8988T (cell line): ENCODE results near the gene TMEM107.

Experiments used
- DNase-seq: peaks from one replicate; pipeline ENCODE4 v3.0.0; 2011

The TMEM107 gene

GRCh38 chr17:8128125-8128784, 47.9 kb downstream of the TMEM107 start:
- no peak for DNase-seq

- no peak for DNase-seq
These were observed 49.6 kb downstream of the TMEM107 start for GRCh38 chr17:8126491-8127066.

- no peak for DNase-seq
These were observed 50.2 kb downstream of the TMEM107 start for GRCh38 chr17:8125947-8126490.

DNA sequence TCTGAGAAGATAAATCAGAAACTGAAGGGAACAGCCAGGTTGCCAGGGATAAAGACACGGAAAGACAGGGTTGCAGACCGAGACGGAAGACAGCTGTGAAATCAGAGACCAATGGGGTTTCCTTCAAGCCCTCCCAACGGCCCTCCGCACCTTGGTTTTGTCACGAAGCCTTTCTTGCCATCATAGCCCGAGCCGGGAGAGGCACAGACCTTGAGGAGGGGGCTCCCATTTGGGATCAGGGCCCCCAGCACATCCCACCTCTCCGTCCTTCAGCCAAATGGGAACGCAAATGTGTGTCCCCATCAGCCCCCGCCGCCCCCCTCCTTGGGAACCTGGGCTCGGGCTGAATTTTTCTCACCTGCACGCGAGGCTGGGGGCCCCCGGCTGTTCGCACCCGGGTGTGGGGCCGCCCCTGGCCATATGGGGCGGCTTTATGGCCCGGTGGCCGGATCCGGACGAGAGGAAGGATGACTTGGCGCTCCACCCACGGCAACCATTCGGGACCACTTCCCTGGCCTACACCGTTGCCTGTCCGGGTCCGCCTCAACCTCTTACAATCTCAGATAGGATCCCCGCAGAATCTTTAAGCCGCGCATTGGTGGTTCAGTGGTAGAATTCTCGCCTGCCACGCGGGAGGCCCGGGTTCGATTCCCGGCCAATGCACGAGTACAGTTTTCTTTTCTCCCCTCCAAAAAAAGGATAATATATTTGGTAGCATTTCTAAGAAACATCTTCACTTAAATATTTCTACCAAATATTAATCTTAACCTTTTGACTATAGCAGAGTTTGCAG, 50.8 kb downstream of the TMEM107 start:
- peak; percentile 67 for DNase-seq

GRCh38 chr17:8124350-8125153, 51.6 kb downstream of the TMEM107 start:
- DNase-seq: no peak

DNA sequence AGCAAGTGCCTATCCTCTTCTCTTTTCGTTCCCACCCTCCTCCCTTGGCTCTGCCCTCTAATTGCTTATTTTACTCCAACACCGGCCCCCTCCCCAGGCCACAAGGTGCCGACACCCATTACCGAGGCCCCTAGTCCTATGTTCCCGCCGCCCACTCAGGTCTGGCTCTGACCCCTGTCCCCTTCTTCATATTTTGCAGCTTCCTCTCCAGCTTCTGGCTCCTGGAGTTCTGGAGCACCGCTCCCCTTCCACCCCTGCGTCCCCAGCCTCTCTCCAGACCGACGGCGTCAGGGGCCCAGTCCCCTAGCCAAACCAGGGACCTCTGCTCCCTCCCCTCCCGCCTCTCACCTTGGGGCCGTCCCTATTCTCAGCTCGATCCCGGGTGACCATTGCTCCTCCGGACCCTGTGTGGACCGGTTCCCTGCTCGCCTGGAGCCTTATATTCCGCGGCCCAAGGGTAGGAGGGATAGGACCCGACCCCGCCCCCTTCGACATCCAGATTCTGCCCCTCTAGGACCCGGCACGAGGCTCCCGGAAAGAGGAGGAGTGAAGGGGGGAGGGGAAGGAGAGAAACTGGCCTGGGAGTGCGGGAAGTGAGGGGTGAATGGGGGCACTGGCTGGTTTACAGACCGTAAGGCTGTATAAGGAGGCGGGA, 52.4 kb downstream of the TMEM107 start, which contains the start of gene HES7:
TSS of gene HES7 (minus strand) at position 412 of the 655 bp plus-strand sequence. CDS start at position 390, 22 bp downstream.
- peak; percentile 49 for DNase-seq

DNA sequence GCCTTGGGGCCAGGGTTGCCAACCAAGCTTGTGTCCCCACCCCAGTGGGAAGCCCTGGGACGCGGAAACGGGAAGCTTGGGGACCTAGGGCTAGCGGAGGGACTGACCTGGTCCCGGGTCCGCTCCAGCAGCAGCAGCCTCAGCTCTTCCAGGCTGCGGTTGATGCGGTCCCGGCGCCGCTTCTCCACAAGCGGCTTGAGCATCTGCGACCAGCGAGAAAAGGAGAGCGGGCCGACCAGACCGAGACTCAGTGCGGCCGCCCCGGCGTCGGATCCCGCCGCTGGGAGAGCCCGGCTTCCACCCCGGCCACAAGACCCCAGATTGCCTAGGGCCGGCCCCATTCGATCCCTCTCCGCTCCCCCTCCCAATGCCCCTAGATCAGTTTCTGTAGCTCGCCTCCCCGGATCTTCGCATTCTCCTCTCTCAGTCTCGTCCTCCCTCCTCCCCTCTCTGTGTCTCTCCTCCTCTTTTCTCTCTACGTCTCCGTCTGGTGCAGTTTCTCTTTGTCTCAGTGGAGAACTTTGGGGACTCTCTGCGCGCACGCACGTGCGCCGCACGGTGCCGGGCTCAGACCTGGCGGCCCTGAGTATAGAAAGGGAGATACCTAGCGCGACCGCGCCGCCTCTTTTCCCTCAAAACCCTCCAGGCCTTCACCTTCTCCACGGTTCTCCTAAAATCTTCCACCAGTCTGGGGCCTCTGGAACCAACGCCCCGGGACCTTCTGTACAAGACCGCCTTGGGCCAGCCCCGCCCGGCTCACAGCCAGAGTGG, 53.1 kb downstream of the TMEM107 start:
- no peak for DNase-seq
